Measurements from ENCODE around the gene PRCP.

DNA sequence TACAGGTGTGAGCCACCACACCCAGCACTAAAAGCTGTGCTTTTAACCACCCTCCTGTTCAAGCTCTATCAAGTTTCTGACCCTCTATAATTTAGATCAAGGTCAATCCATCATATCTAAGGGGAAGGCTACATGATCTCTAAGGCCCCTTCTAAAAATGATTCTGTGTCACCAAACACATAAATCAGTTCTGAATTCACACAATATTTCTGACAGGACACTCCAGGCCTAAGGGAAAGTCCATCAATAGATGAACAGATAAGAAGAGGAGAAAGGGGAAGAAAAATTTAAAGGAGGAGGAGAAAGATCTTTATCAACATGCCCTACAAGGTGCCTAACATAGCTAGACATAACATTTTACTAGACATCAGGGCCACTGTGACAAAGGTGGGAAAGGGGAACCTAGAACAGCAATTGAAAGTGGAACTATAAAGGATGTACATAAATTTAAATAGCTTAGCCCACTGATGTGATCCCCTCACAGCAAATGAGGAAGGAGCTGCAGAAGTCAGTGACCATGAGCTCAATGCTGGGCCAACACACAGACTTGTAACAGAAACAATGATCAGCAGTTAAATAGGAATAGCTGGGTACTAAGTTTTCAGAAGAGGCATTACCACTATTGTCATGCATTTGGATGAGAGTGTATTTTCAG is 4.7 kb downstream of the PRCP start:
- TF ChIP-seq CTCF (IDR thresholded peaks at IDR 0.05 in 4 of 5, conservative IDR thresholded peaks at IDR 0.05 in 1 of 5) = no peak
- no peak for TF ChIP-seq POLR2A (IDR thresholded peaks at IDR 0.05)
